Astrocyte of the cerebellum (primary cell): Measurements from ENCODE around the gene CDH5.

Source experiments
- DNase-seq: peaks from one replicate; pipeline ENCODE4 v3.0.0-alpha.2; 2011; ENCODE audit warnings: low read depth
- H3K4me3 ChIP-seq: 2 replicates; pipeline ENCODE4 v1.5.1; 2011; ENCODE audit warnings: mild to moderate bottlenecking, low read depth, low read length, moderate library complexity
- CTCF ChIP-seq: IDR thresholded peaks from 2 replicates; pipeline ENCODE4 v1.5.1; 2012; ENCODE audit warnings: low read length, low read depth, moderate library complexity, mild to moderate bottlenecking; ENCODE audit errors: missing control alignments
- in situ Hi-C: cut with HindIII; loops from 2 replicates; pipeline ENCODE4 v1.10.0; 2017; ENCODE audit warnings: low sequenced_read_pairs

The CDH5 gene

GRCh38 chr16:66427036-66427860 lies 60.8 kb downstream of the CDH5 start, which contains the start of gene BEAN1:
Gene BEAN1, plus strand, starts transcription at chr16:66427295. Its CDS starts 10,382 bp downstream, at chr16:66437677.
- DNase-seq, result no peak
- TF ChIP-seq CTCF, result no peak
- in situ Hi-C loops, result no loop called here
- peak within 1 kb of the TSS; percentile 39 for H3K4me3 ChIP-seq

- DNase-seq, result no peak
- TF ChIP-seq CTCF, result no peak
- peak overlapping the region; percentile 39 for H3K4me3 ChIP-seq
- in situ Hi-C loops, result no loop called here
Measured at GRCh38 chr16:66427871-66428681, 61.6 kb downstream of the CDH5 start.

GRCh38 chr16:66428682-66429251 lies 62.3 kb downstream of the CDH5 start:
- no peak for DNase-seq
- no peak for TF ChIP-seq CTCF
- in situ Hi-C loops, result no loop called here
- no peak overlapping the region for H3K4me3 ChIP-seq

- H3K4me3 ChIP-seq, result no peak overlapping the region
- no peak for DNase-seq
- peak; percentile 30 for TF ChIP-seq CTCF
- in situ Hi-C loops, result no loop called here
Measured at GRCh38 chr16:66429290-66429962, 62.9 kb downstream of the CDH5 start.

GRCh38 chr16:66430214-66430613 lies 63.7 kb downstream of the CDH5 start:
- in situ Hi-C loops, result no loop called here
- no peak overlapping the region for H3K4me3 ChIP-seq
- no peak for TF ChIP-seq CTCF
- no peak for DNase-seq

GRCh38 chr16:66431760-66432159 lies 65.3 kb downstream of the CDH5 start:
- no peak for TF ChIP-seq CTCF
- H3K4me3 ChIP-seq, result no peak overlapping the region
- in situ Hi-C loops, result no loop called here

More at GRCh38 chr16:66431760-66432159, 65.3 kb downstream of the CDH5 start:
- DNase-seq, result no peak
